Immature natural killer cell (primary cell): ENCODE data around the gene RFC1. TPM values are rescaled to one million over a fixed set of nuclear protein-coding genes. Genes with fewer than 3 reads are reported as not detected.
A peak's percentile ranks its signal among the peaks of the same experiment; 100 is the strongest.

Experiments
- DNase-seq, 3 donors: peaks; one replicate each; pipeline ENCODE4 v3.0.0; 2022; ENCODE audit warnings: mixed read lengths in 1 of 3
- H3K27ac Mint-ChIP-seq, 6 donors: one replicate each; pipeline ENCODE4 v1.8.0; 2020; ENCODE audit warnings: mixed read lengths in 6 of 6, mild to moderate bottlenecking in 5 of 6, inconsistent platforms in 4 of 6, moderate library complexity in 3 of 6
- H3K27me3 Mint-ChIP-seq, 3 donors: one replicate each; pipeline ENCODE4 v1.8.0; 2020 to 2021; ENCODE audit warnings: low read depth in 3 of 3, mild to moderate bottlenecking in 3 of 3, mixed read lengths in 3 of 3, moderate library complexity in 3 of 3, inconsistent platforms in 1 of 3
- H3K36me3 Mint-ChIP-seq, 3 donors: one replicate each; pipeline ENCODE4 v1.8.0; 2020; ENCODE audit warnings: mixed read lengths in 3 of 3, inconsistent platforms in 2 of 3, mild to moderate bottlenecking in 2 of 3
- H3K4me1 Mint-ChIP-seq, 2 donors: one replicate each; pipeline ENCODE4 v1.8.0; 2020; ENCODE audit warnings: inconsistent platforms in 2 of 2, mild to moderate bottlenecking in 2 of 2, mixed read lengths in 2 of 2, moderate library complexity in 1 of 2
- H3K4me3 Mint-ChIP-seq, 5 donors: one replicate each; pipeline ENCODE4 v1.8.0; 2020; ENCODE audit warnings: mild to moderate bottlenecking in 5 of 5, mixed read lengths in 5 of 5, inconsistent platforms in 3 of 5, moderate library complexity in 3 of 5
- H3K9me3 Mint-ChIP-seq, 6 donors: one replicate each; pipeline ENCODE4 v1.8.0; 2020; ENCODE audit warnings: mild to moderate bottlenecking in 6 of 6, mixed read lengths in 6 of 6, inconsistent platforms in 4 of 6, moderate library complexity in 3 of 6
- polyA plus RNA-seq, 3 donors: library from polyadenylated mRNA; unstranded; fragments of 300-500 nt; fragmentation: Illumina TruSeq; gene quantifications; one replicate each; pipeline ENCODE4 v1.2.3, GENCODE V29; 2021

RFC1 gene
- polyA plus RNA-seq, 3 donors from 2014 or later, result 13.6 to 55.3 (median 26.0) TPM

DNA sequence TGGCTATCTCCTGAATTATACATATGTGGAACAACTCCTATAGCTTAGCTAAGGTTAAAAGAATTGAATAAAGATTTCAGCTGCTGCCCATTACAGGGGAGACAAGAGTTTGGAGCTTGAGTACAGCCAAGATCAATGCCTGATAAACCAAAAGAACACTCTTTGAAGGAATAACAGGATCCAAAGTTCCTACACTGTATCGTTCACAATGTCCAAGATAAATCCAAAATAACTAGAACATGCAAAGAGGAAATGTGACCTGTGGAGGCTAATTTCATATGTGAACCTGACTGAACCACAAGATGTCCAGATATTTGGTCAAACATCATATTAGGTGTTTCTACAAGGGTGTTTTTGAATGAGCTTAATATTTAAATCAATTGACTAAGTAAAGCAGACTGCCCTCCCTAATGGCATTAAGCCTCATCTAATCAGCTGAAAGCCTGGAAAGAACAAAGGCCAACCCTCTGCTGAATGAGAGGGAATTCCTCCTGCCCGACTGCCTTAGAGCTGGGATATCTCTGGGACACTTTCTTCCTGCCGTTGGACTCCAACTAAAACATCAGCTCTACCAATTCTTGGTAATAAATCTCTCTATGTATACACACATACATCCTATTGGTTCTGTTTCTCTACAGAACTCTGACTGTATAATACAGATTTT lies 19.2 kb downstream of the RFC1 start:
- Mint-ChIP-seq H3K9me3 (peaks cover 0 to 5% (median 3%) of the 10 kb centered on the region in 6 donors), H3K36me3 (peaks cover 17 to 32% (median 29%) of the 10 kb centered on the region in 3 donors), H3K27ac (peak overlapping the region in 5 of 6 donors; percentile 0 to 75 (median 63)), H3K4me3 (no peak overlapping the region), H3K27me3 (peaks cover 0 to 2% (median 2%) of the 10 kb centered on the region in 3 donors), H3K4me1 (peaks cover 33 to 41% of the 10 kb centered on the region in 2 donors)
- no peak for DNase-seq

DNA sequence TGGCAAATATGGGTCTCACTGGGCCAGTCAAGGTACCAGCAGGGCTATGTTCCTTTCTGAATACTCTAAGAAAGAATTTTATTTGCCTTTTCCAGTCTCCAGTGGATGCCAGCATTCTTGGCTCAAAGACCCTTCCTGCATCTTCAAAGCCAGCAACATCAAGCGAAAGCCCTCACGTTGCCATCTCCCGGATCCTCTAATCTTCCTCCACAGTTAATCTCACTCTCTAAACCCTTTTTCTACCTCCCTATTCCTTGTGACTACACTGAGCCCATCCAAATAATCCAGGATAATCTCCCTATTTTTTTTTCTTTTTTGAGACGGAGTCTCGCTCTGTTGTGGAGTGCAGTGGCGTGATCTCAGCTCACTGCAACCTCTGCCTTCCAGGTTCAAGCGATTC lies 23.4 kb downstream of the RFC1 start:
- Mint-ChIP-seq H3K4me1 (peaks cover 13 to 44% of the 10 kb centered on the region in 2 donors), H3K9me3 (no peaks in the 10 kb centered on the region), H3K36me3 (peaks cover 0 to 19% (median 8%) of the 10 kb centered on the region in 3 donors), H3K27me3 (peaks cover 0 to under 1% (median 0%) of the 10 kb centered on the region in 3 donors), H3K4me3 (no peak overlapping the region), H3K27ac (peak overlapping the region in 1 of 6 donors; percentile 55)
- no peak for DNase-seq

DNA sequence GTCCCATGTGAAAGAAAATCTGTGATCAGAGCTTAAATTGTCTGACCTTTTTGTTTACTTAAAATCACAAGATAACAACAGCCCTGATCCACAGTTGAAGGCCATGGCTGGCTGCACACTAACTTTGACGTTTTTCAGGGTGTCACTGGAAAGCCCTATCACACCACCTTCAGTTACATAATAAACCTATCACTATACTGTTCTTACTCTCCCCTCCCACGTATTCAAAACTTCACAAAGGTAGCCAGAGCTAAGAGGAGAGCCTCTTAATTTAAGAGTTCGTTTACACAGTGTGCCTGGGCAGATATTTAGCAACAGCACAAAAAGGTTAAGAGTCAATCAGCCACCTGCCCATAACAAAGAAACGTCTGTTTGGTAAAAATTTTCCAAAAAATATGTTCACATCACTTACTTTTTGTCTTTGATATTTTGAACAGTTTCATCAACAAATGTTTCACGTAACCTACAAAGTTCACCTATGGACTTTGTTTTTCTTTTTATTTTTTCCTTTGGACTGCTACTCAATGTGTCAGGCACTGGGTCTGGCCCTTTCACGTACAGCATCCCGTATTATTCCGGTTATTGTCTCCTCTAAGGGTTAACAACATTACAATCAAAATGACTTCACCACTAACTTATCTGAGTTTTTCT lies 25.0 kb downstream of the RFC1 start:
- Mint-ChIP-seq H3K27me3 (no peaks in the 10 kb centered on the region), H3K4me1 (peaks cover 10 to 37% of the 10 kb centered on the region in 2 donors), H3K27ac (peak overlapping the region in 1 of 6 donors; percentile 25), H3K4me3 (no peak overlapping the region), H3K36me3 (peaks cover 0 to 13% (median 0%) of the 10 kb centered on the region in 3 donors), H3K9me3 (no peaks in the 10 kb centered on the region)
- DNase-seq, result no peak

DNA sequence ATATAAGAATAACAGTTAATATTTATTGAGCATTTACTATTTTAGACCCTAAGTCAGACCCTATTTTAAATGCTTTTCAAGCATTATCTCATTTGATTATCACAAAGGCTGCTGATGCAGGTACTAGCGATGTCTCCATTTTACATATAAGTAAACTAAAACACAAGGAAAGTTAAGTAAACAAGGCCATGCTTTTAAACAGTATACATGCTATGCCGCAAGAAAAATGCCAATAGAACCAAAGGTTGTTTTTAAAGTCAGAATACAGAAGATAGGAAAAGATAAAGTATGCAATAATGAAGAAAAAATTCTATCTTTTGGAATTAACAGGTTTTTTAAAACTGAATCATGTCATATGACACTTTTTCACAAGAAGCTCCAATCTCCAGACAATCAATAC lies 26.2 kb downstream of the RFC1 start:
- H3K27me3 Mint-ChIP-seq, result no peaks in the 10 kb centered on the region
- no peak overlapping the region for H3K27ac Mint-ChIP-seq
- H3K4me3 Mint-ChIP-seq, result no peak overlapping the region
- peaks cover 10 to 43% of the 10 kb centered on the region in 2 donors for H3K4me1 Mint-ChIP-seq
- DNase-seq, result no peak
- H3K36me3 Mint-ChIP-seq, result peaks cover 0 to 13% (median 0%) of the 10 kb centered on the region in 3 donors
- no peaks in the 10 kb centered on the region for H3K9me3 Mint-ChIP-seq

DNA sequence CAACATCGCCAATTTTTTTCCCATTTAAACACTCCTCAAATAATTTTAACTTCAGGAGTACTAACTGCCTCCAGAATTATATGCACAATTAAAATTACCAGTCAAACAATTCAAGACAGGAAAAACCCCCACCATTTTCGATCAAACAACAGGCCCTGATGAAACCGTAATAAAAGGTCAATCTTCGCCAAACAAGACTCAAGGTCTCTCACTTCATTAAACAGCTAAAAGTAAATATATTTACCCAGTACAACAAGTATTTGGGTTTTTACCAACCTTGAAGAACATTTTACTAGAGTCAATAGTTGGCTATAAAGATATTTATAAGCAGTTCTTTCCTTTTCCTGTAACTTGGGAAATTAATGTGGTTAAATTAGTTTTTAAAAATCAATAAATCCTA lies 28.3 kb downstream of the RFC1 start:
- H3K4me1 Mint-ChIP-seq, result peaks cover 10 to 54% of the 10 kb centered on the region in 2 donors
- DNase-seq, result no peak

DNA sequence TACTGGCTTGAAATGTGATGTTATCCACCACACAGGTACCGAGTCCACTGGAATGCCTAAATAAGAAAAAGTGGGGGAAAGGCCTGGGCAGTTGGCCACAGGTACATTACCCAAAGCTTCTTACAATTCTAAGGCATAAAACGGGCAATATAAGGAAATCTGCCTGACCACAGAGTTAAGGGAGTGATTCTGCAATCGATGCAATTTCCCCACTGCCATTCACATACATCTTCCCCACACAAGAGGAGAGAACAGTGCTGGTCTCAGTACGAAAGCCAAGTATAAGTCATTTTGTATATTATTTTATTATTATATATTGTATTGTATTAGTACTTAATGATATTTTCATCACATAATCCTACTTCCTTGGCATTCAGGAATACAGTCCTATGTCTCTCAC lies 30.6 kb downstream of the RFC1 start:
- no peak for DNase-seq
- H3K9me3 Mint-ChIP-seq, result no peaks in the 10 kb centered on the region
- H3K4me3 Mint-ChIP-seq, result no peak overlapping the region
- peaks cover 0 to 2% (median 1%) of the 10 kb centered on the region in 3 donors for H3K27me3 Mint-ChIP-seq
- H3K4me1 Mint-ChIP-seq, result peaks cover 14 to 66% of the 10 kb centered on the region in 2 donors
- no peaks in the 10 kb centered on the region for H3K36me3 Mint-ChIP-seq
- peak overlapping the region in 1 of 6 donors; percentile 15 for H3K27ac Mint-ChIP-seq

More for the DNA sequence above, 28.3 kb downstream of the RFC1 start:
- peaks cover 0 to 9% (median 0%) of the 10 kb centered on the region in 3 donors for H3K36me3 Mint-ChIP-seq
- H3K9me3 Mint-ChIP-seq, result no peaks in the 10 kb centered on the region
- no peak overlapping the region for H3K4me3 Mint-ChIP-seq
- no peak overlapping the region for H3K27ac Mint-ChIP-seq
- H3K27me3 Mint-ChIP-seq, result no peaks in the 10 kb centered on the region

DNA sequence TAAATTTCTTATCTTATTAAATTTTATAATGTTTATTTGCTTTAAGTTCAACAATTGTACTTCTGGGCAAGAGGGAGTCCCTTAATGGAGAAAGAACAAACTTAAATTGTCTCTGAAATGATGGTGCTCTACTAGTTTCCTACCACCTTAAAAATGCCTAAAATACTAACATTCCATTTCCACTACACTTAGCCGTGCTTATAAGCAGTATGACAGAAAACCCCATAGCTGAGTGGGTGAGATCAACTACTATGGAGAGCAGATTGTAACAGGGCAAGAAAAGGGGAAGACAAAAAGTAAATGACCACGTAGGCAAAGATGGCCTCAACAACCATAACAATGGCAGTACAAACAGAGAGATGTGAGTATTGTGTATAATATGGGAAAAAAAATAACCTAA lies 35.0 kb downstream of the RFC1 start:
- Mint-ChIP-seq H3K4me1 (peaks cover 18 to 60% of the 10 kb centered on the region in 2 donors), H3K36me3 (peaks cover 11 to 15% (median 13%) of the 10 kb centered on the region in 3 donors), H3K9me3 (no peaks in the 10 kb centered on the region), H3K27me3 (peaks cover 0 to 2% (median 1%) of the 10 kb centered on the region in 3 donors), H3K4me3 (no peak overlapping the region), H3K27ac (no peak overlapping the region)
- DNase-seq, result no peak

DNA sequence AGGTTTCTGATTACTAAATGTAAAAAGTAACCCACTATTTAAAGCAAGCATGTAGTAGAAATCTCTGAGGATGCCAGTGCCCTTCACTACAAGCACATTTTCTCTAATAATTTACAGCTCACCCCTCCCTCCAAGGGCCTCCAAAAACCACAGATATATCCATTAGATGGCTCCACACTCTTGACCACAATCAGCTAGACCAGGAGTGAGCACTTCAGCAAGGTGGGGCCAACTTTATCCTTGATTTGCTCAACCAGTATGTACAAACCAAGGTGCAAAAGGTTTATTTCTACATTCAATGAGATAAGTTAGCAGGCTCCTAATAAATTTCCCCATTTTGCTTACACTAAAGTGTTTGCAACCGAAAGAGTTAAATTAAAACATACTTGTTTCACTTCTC lies 35.8 kb downstream of the RFC1 start:
- H3K9me3 Mint-ChIP-seq, result no peaks in the 10 kb centered on the region
- H3K36me3 Mint-ChIP-seq, result peaks cover 14 to 15% (median 15%) of the 10 kb centered on the region in 3 donors
- H3K4me3 Mint-ChIP-seq, result no peak overlapping the region
- H3K27me3 Mint-ChIP-seq, result peaks cover 0 to 2% (median 1%) of the 10 kb centered on the region in 3 donors
- no peak overlapping the region for H3K27ac Mint-ChIP-seq
- H3K4me1 Mint-ChIP-seq, result peaks cover 18 to 53% of the 10 kb centered on the region in 2 donors
- no peak for DNase-seq

DNA sequence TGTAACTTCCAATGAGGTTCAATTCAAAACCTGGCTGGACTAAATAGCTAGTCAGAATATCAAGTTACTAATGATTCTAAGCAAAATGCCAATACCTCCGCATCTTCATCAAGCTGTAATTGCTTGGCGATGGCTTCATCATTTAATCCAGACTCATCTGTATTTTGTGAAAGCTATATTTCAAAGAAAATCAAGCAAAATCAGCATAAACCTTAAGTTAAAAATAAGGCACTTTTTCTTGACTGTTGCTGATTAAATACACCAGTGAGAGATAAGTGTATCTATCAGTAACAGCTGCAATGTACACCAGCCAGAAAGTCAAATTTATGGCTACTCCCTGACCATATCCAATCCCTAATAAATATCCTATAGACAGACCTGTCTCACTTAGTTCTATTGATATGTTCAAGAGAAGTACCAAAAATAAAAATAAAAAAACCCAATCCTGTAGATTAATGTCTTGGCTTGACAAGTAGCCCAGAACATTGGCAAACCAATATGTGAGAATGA lies 39.6 kb downstream of the RFC1 start:
- Mint-ChIP-seq H3K27me3 (peaks cover 0 to 2% (median 0%) of the 10 kb centered on the region in 3 donors), H3K36me3 (peaks cover 14 to 35% (median 26%) of the 10 kb centered on the region in 3 donors), H3K4me3 (no peak overlapping the region), H3K27ac (peak overlapping the region in 2 of 6 donors; percentile 31 to 52), H3K9me3 (no peaks in the 10 kb centered on the region), H3K4me1 (peaks cover 12 to 27% of the 10 kb centered on the region in 2 donors)
- no peak for DNase-seq

DNA sequence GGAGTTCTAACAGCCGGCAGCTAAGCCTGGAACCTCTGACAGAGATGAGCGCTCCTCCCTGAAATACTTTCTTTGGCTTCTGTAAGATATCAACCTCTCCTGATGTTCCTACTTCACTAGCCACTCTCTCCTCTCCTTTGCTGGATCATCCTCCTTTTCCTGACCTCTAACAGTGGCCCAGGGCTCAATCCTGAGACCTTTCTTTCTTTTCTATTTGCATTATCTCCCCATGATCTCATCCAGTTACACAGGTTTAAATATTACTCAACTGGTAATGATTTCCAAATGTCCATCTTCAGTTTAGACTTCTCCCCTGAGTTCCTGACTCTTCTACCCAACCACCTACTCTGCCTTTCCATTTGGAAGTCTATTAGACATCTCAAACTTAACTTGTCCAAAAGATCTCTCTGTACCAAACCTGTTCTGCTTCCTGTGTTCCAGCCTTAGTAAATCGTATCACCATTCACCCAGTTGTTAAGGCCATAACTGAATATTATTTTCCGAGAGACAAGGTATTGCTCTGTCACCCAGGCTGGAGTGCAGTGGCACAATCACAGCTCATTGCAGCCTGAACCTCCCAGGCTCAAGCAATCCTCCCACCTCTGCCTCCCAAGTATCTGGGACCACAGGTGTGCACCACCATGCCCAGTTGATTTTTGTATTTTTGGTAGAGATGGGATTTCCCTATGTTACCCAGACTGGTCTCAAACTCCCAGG lies 41.1 kb downstream of the RFC1 start:
- Mint-ChIP-seq H3K36me3 (peaks cover 18 to 35% (median 32%) of the 10 kb centered on the region in 3 donors), H3K27ac (peak overlapping the region in 1 of 6 donors; percentile 53), H3K9me3 (no peaks in the 10 kb centered on the region), H3K27me3 (peaks cover 0 to 2% (median 0%) of the 10 kb centered on the region in 3 donors), H3K4me1 (peaks cover 5 to 15% of the 10 kb centered on the region in 2 donors), H3K4me3 (no peak overlapping the region)
- no peak for DNase-seq

DNA sequence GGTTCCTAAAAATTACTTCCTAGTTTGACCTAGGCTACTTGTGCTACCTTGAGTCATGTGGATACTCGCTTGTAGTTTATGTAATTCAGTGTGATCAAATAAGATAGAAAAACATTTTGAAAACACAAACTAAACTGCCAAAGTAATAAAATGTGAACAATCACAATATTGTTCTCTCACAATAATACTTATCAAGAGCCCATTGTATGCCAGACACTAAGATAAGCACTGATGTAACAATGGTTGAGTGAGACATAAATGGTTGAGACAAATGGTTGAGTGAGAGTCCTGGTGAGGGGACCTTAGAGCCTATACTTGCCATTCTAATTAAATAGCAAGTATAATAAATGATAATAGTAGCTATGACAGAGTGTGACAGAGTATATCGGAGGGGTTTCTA lies 41.7 kb downstream of the RFC1 start:
- H3K36me3 Mint-ChIP-seq, result peaks cover 18 to 37% (median 35%) of the 10 kb centered on the region in 3 donors
- DNase-seq, result no peak
- no peaks in the 10 kb centered on the region for H3K9me3 Mint-ChIP-seq
- H3K27me3 Mint-ChIP-seq, result peaks cover 0 to 2% (median 0%) of the 10 kb centered on the region in 3 donors
- no peak overlapping the region for H3K4me3 Mint-ChIP-seq
- no peak overlapping the region for H3K27ac Mint-ChIP-seq
- peaks cover 5 to 14% of the 10 kb centered on the region in 2 donors for H3K4me1 Mint-ChIP-seq

DNA sequence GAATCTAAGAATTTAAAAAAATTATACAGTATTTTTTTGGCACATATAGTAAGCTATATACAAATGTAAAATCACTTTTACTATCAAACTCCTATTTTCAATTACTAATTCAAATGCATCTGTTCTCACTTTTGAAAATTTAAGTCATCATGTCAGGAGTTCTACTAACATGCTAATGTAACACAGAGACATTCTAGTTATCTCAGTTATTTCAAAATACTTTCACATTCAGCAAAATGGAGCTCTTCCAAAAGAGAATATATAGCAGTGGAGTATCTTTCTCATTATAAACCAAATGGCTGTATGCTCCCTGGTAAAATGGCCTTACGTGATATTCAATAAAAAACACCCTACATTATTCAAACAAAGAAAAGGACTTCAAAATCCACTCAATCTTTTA lies 42.3 kb downstream of the RFC1 start:
- peaks cover 18 to 37% (median 35%) of the 10 kb centered on the region in 3 donors for H3K36me3 Mint-ChIP-seq
- no peak for DNase-seq
- no peak overlapping the region for H3K27ac Mint-ChIP-seq

DNA sequence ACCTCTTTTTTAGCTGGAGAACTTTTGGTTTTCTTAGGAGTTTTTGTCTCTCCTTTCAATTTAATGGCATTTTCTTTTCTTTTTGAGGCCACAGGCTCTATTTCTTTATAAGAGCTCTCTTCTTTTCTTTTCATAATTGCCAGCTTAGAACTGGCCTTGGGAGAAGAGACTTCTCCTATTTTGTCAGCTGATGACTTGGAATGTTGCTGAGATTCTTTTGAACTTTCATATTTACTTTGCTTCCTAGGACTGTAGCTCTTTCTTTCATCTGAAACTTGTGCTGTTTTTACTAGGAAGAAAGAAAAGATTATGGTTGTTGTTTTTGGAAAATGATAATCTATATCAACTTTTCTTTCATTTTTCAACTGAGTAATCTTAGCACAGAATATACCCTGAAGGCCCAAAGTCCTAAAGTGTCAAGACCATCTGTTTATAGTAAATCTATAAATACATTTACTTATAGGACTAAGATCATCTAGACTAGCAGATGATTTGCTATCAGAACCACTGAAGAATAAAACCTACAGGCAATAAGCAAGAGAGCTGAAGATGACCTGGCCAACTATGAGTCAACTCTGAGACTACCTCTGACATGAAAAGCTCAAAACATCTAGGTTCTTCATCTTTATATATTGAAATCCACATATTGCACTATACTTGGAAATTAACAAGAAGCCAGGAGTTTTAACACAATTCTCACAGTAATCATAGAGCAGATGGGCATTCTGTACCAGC lies 45.6 kb downstream of the RFC1 start:
- no peak for DNase-seq
- H3K4me3 Mint-ChIP-seq, result no peak overlapping the region
- no peak overlapping the region for H3K27ac Mint-ChIP-seq
- H3K4me1 Mint-ChIP-seq, result no peaks in the 10 kb centered on the region
- peaks cover 0 to 2% (median 0%) of the 10 kb centered on the region in 3 donors for H3K27me3 Mint-ChIP-seq
- peaks cover 4 to 31% (median 20%) of the 10 kb centered on the region in 3 donors for H3K36me3 Mint-ChIP-seq
- H3K9me3 Mint-ChIP-seq, result no peaks in the 10 kb centered on the region

More for the DNA sequence above, 42.3 kb downstream of the RFC1 start:
- Mint-ChIP-seq H3K4me3 (no peak overlapping the region), H3K9me3 (no peaks in the 10 kb centered on the region), H3K4me1 (peaks cover 5 to 14% of the 10 kb centered on the region in 2 donors), H3K27me3 (peaks cover 0 to 2% (median 0%) of the 10 kb centered on the region in 3 donors)
